ENCODE results near the gene AXL. TPM values are rescaled to one million over a fixed set of nuclear protein-coding genes. Genes with fewer than 3 reads are reported as not detected.
A peak's percentile ranks its signal among the peaks of the same experiment; 100 is the strongest.

The AXL gene
- total and polyA plus RNA-seq, 2 of the 13 experiments (the other 11 are each of a cell fraction or from before 2014, with no cell fraction given) = 0.71 to 5.9 TPM

- TF ChIP-seq ZNF777 (CRISPR knock-in tag; IDR thresholded peaks at IDR 0.05) = no peak; the same call in 1 of the 2 replicates
- TF ChIP-seq TFAP4 (IDR thresholded peaks at IDR 0.05; ENCODE audit: borderline replicate concordance, low read depth) = no peak
- TF ChIP-seq KDM2A (CRISPR knock-in tag; IDR thresholded peaks at IDR 0.05; ENCODE audit: borderline replicate concordance, low read depth) = no peak
- no peak; the same call in 1 of the 2 replicates for TF ChIP-seq NKX3-1 (CRISPR knock-in tag; IDR thresholded peaks at IDR 0.05)
- TF ChIP-seq RBM39 (IDR thresholded peaks at IDR 0.05; ENCODE audit: low read depth, low read length, poor library complexity, severe bottlenecking) = peak; percentile 39
- 0 out of 2 replicates have a peak, but pooled peaks have one; percentile 21 for TF ChIP-seq SAFB2 (CRISPR knock-in tag; IDR thresholded peaks at IDR 0.05; ENCODE audit: borderline replicate concordance, low read depth)
- TF ChIP-seq ZXDC (CRISPR knock-in tag; IDR thresholded peaks at IDR 0.05) = peak; percentile 71; the same call in 1 of the 2 replicates
- TF ChIP-seq ARNT2 (CRISPR knock-in tag; IDR thresholded peaks at IDR 0.05; ENCODE audit: low read depth) = no peak
- no peak for TF ChIP-seq NFRKB (IDR thresholded peaks at IDR 0.05)
- 0 out of 2 replicates have a peak, but pooled peaks have one; percentile 67 for TF ChIP-seq CREB3 (CRISPR knock-in tag; IDR thresholded peaks at IDR 0.05)
- no peak for TF ChIP-seq MYNN (CRISPR knock-in tag; IDR thresholded peaks at IDR 0.05; ENCODE audit: low read depth)
- peak; percentile 64; the same call in 1 of the 2 replicates for TF ChIP-seq ZFAT (CRISPR knock-in tag; conservative IDR thresholded peaks at IDR 0.05)
- no peak for TF ChIP-seq ZNF282 (IDR thresholded peaks at IDR 0.05; ENCODE audit: partially characterized antibody)
- TF ChIP-seq ZNF569 (CRISPR knock-in tag; IDR thresholded peaks at IDR 0.05; ENCODE audit: borderline replicate concordance) = no peak
- peak; percentile 75; the same call in 1 of the 2 replicates for TF ChIP-seq HOXA5 (CRISPR knock-in tag; IDR thresholded peaks at IDR 0.05)
- TF ChIP-seq EED (CRISPR knock-in tag; IDR thresholded peaks at IDR 0.05) = 0 out of 2 replicates have a peak, but pooled peaks have one; percentile 63
- TF ChIP-seq STAT5B (CRISPR knock-in tag; IDR thresholded peaks at IDR 0.05) = no peak
- peak; percentile 44; the same call in 1 of the 2 replicates for TF ChIP-seq ZNF784 (CRISPR knock-in tag; IDR thresholded peaks at IDR 0.05; ENCODE audit: borderline replicate concordance)
- TF ChIP-seq ZUFSP (CRISPR knock-in tag; IDR thresholded peaks at IDR 0.05; ENCODE audit: borderline replicate concordance) = no peak
- no peak for TF ChIP-seq ZIK1 (CRISPR knock-in tag; IDR thresholded peaks at IDR 0.05; ENCODE audit: borderline replicate concordance, low read depth)
- TF ChIP-seq DR1 (CRISPR knock-in tag; IDR thresholded peaks at IDR 0.05) = no peak
- TF ChIP-seq ZNF510 (CRISPR knock-in tag; IDR thresholded peaks at IDR 0.05; ENCODE audit: low read depth) = no peak
These were observed 45.8 kb downstream of the AXL start (continued) for GRCh38 chr19:41264581-41265394.

All from HepG2 (cell line).